Measurements from ENCODE around the gene SLC15A1.

The SLC15A1 gene

DNA sequence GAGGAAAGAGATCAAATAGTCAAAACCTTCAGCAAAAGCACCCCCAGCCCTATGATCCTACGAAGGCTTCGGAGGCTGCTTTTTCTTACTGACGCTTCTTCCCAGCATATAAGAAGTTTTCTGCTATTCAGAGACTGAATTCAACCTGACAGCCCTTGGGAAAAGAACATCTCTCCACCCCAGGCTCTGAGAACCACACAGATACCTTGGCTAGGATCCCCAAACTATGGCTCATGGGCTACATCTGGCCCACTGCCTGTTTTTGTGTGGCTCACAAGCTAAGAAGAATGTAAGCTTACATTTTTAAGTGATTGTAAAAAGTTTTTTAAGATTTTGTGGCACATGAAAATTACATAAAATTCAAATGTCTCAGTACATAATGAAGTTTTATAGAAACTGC lies 3.0 kb downstream of the SLC15A1 start:
- DNase-seq = no peak

DNA sequence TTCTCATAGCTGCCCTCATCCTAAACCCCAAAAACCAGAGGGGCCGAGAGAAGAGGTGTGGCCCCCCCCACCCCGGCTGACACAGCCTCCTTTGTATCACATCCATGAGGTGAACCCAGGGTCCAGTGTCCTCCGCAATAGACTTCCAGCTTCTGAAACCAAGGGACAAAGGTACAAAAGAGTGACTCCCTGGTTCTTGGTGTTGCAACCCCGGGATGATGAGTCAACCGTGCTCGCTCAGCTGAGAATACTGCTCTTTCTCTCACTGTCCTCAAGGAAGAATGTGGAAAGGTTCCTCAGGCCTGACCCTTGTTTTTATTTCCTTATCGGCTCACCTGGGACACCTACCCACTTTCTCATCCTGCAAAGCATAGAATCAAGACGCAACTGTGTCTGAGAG lies 5.5 kb downstream of the SLC15A1 start:
- DNase-seq = no peak

DNA sequence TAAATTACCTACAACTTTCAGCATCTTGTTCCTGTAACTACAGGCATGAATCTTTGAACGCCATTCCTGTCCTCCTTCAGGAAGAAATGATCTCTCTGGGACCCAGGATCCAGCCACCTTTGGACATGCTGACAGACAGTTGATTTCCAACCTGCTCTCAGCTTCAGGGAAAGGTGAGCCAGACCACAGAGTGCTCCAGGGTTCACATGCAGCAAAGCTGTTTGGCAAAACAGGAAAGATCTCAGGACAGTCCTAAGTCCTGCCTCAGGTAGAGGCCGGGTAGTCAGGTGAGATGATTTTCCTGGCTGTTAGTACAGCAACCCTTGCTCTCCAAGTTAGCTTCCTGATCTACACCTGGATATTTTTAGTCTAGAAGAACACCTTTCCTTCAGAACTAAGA lies 9.1 kb downstream of the SLC15A1 start:
- no peak for DNase-seq

GRCh38 chr13:98742961-98743360 lies 9.5 kb downstream of the SLC15A1 start:
- no peak for DNase-seq

DNA sequence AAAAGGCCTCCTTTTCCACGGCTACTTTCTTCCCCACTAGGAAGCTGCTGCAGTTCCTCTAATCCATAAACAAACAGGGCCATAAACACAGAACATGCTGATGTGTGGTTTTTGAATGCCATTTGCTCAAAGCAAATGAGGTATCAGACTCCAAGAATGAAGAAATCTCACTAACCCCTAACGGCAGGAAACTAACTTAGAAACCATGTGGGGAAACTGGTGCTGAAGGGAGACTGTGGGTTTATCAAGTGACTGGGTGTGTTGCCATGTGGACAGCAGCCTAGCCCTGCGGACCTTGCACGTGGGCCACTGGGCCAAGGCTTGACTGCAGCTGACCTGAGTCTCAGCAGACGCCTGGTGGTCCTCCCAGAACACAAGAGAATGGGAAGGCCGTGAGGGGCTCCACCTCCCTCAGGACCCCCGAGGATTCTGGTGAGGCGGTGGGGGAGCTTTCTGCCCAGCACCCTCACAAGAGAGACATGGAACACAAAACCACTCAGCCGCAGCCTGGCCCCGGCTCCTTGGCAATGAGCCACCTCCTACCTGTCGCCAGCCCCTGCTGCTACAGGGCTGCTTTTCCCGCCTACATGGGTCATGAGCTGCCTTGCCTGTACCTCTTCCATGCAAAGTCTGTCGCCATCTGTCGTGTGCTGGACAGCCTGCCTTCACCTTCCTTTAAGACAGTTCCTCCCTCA lies 10.6 kb downstream of the SLC15A1 start:
- DNase-seq = no peak

GRCh38 chr13:98740131-98740530 lies 12.3 kb downstream of the SLC15A1 start:
- DNase-seq = no peak

- no peak for DNase-seq
Observed at GRCh38 chr13:98738993-98739392, 13.5 kb downstream of the SLC15A1 start.

DNA sequence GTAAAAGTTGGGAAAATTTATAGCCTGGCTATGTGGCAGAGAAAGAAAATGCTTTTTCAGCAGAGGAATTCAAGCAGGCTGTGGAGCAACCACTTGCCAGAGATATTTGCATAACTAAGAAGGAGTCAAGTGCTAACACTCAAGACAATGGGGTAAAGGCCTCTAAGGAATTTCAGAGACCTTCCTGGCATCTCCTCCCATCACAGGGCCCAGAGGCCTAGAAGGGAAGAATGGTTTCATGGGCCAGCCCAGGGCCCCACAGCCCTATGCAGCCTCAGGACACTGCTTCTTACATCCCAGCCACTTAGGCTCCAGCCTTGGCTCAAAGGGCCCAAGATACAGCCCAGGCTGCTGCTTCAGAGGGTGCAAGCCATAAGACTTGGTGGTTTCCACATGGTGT lies 14.3 kb downstream of the SLC15A1 start:
- DNase-seq = no peak

DNA sequence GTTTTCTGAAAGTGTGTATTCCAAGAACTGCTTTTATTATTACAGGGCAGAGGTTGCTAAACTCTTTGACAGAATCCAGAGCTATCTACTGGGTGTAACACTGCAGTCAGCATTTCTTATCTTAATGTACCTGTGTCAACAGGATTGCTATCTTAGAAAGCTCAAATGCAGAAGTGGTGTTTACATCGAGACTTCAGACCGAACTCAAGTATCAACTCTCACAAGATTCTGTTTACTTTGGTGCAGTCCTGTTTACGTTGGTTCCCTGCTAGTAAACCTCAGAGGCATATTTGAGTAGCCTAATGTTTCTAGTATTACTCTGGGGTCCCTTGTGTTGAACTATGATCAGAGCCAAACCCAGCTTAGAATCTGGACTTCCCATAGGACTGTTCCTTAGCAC lies 20.5 kb downstream of the SLC15A1 start:
- DNase-seq = no peak

DNA sequence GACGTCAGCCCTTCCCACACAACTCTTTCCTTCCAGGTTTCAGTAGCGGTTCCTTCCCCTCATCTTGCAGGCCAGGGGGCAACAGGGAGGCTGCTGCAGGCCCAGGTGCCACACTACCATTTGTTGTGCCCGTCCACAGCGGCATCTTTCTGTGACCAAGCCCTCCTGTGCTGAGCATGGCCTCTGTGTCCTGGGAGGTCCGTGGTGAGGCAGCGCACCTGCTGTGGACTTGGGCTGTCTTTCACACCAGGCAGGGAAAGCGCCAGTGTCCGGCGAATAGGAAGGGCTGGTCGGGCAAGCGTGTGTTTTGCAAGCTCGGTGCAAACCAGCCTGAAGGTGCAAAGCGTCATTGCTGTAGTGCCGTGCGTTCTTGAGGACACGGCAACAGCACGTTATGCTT lies 21.4 kb downstream of the SLC15A1 start:
- no peak for DNase-seq

GRCh38 chr13:98730441-98730840 lies 22.0 kb downstream of the SLC15A1 start:
- no peak for DNase-seq

DNA sequence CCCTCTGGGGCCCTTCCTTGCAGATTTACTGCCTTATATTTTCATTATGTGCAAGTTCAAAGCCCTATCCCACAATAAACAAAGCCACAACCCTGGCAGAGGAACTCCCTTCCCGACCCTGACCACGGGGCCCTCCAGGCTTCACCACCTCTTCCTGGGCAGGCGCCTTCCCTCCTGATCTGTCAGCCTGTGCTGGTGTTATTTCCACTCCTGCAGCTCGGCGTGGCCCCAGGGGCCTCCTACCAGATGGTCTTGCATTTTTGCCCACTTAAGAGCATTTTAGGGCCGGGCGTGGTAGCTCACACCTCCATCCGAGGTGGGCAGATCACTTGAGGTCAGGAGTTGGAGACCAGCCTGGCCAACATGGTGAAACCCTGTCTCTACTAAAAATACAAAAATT lies 22.8 kb downstream of the SLC15A1 start:
- DNase-seq = no peak

- DNase-seq = no peak
Observed at GRCh38 chr13:98722958-98723357, 29.5 kb downstream of the SLC15A1 start.

DNA sequence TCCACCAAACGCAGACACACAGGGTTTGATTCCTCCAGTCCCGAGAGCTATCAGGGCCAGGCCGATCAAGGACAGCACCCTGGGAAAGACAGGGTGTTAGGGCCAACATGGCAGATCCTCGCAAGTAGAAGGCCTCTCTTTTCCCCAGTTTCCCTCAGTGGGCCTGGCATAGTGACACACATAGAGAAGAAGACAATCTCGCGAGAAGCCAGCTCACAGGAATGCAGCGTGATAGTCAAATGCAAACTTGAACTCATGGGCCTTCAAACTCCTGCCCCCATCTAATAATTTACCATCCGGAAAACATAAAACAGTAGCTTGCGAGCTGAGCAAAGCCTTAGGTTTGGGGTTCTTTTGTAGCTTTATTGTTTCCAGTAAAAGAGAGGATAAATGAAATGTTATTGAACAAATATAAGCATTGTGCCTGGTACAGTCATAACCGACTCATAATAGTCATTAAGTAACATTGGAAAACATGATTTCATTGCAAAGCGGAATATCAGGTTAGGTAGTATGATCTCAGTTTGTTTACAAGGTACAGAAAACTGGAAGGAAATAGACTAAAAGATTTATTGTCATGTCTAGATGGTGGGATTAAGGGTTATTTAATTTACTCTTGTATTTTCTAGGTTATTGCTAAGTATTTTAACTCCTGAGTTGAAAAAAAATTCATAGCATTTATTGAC lies 30.5 kb downstream of the SLC15A1 start:
- DNase-seq = no peak

DNA sequence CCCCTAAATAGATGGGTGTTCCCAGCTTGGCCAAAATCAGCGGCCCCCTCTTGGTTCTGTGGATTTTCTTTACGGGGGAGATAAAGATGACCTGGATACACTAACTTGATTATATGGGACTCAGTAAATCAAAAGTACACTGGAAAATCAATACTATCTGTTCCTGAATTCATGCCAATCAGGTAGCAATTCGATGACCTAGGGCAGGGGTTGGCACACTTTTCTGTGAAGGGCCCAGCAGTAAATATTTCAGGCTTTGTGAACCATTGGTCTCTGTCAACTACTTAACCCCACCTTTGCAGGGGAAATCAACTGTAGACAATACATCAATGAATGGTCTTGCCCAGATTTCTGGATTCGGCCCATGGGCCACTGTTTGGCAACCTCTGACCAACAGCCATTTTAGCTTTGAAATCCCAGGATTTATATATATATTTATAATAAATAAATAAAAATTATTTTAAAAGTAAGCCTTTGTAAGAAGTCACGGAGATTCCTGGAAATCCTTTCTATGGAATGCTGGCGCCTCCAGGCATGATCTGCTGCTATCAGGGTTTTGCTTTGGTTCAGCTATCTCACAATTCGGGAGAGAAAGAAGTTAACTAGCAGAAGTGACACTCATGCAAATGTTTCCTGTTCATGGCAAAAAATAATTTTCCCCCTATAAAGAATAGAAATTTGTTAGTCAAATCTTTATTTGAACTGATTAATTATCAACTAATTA lies 32.8 kb downstream of the SLC15A1 start:
- no peak for DNase-seq

GRCh38 chr13:98717891-98718290 lies 34.6 kb downstream of the SLC15A1 start:
- no peak for DNase-seq

- DNase-seq = no peak
Observed at GRCh38 chr13:98717256-98717655, 35.2 kb downstream of the SLC15A1 start.

DNA sequence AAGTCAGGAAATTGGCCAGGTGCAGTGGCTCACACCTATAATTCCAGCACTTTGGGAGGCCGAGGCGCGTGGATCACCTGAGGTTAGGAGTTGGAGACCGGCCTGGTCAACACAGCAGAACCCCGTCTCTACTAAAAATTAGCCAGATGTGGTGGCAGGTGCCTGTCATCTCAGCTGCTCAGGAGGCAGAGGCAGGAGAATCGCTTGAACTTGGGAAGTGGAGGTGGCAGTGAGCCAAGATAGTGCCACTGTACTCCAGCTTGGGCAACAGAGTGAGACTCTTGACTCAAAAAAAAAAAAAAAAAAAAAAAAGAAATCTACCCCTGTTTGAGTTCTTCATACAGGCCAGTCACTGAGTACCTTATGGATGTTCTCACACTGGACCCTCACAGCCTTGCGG lies 42.0 kb downstream of the SLC15A1 start:
- DNase-seq = no peak

DNA sequence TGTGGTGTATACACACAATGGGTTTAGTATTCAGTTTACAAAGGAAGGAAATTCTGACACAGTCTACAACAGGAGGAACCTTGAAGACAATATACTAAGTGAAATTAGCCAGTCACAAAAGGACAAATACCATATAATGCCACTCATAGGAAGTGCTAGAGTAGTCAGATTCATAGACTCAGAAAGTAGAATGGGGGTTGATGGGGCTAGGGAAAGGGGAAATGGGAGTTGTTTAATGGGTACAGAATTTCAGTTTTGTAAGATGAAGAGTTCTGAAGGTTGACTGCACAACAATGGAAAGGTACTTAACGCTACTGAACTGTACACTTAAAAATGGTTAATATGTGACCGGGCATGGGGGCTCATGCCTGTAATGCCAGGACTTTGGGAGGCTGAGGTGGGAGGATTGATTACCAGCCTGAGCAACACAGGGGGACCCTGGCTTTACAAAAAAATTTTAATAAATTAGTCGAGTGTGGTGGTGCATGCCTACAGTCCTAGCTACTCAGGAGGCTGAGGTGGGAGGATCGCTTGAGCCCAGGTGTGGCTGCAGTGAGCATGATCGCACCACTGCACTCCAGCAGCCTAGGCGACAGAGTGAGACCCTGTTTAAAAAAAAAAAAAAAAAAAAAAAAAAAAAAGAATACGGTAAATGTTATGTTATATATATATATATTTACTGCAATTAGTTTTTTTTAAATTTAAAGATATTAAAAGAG lies 45.0 kb downstream of the SLC15A1 start:
- no peak for DNase-seq

DNA sequence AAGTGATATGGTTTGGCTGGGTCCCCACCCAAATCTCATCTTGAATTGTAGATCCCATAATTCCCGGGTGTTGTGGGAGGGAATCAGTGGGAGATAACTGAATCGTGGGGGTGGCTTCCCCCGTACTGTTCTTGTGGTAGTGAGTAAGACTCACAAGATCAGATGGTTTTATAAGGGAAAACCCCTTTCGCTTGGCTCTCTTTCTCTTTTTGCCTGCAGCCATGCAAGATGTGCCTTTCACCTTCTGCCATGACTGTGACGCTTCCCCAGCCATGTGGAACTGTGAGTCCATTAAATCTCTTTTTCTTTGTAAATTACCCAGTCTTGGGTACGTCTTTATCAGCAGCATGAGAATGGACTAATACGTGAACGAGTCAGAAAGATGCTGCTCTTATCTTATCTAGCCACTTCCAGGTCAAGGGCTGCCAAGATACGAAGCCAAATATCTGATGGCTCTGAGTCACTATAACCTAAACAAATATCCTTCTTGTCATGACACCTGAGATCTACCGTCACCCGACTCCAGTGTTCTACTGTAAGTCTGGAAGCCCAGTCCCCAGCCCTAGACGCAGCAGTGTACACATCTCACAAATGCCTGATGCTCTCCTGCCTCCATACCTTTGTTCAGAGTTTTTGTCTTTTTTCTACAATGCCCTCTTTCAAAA lies 45.9 kb downstream of the SLC15A1 start:
- DNase-seq = no peak

DNA sequence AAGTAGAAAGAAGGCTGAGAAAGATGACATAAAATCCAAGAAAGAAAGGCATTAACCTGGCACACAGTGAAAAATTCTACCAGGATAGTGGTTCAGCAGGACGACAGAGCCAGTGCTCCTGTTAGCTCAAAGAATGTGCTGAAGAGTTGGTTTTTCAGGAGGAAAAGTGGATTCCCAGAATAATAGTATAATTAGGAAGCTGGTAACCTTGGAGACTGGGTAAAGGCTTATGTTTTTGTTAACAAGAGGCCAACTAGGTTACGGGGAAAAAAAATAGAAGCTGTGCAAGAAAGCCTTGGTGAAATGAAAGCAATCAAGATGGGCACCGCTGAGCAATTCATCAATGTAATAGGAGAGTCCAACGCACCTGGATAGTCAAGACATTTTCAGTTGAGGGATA lies 54.7 kb downstream of the SLC15A1 start:
- no peak for DNase-seq

GRCh38 chr13:98693756-98694155 lies 58.7 kb downstream of the SLC15A1 start:
- no peak for DNase-seq

GRCh38 chr13:98691360-98691759 lies 61.1 kb downstream of the SLC15A1 start:
- DNase-seq = no peak

Measured in GF-D8 (cell line).